Central memory CD8-positive, alpha-beta T cell (primary cell): ENCODE data around the gene R3HDML.
"Not testable (repeated sequence)": the region's sequence is repeated elsewhere in the genome, so short reads cannot be mapped to it uniquely, and the experiment has no call there.

Source experiments
- ATAC-seq: fragments of 150-1000 bp; cut with Tn5 transposase; replicated peaks from 2 replicates; pipeline ENCODE4 v1.10.0; 2022; ENCODE audit warnings: mild to moderate bottlenecking, moderate FRiP score, moderate number of reproducible peaks; ENCODE audit not compliant: poor library complexity, severe bottlenecking; ENCODE audit errors: extremely low read depth
- DNase-seq, 2 donors: peaks; one replicate each; pipeline ENCODE4 v3.0.0; 2021; ENCODE audit warnings: low spot score in 2 of 2
- H3K27ac Mint-ChIP-seq: one replicate; pipeline ENCODE4 v1.8.0; 2022; ENCODE audit warnings: low read depth, mild to moderate bottlenecking, moderate library complexity, mixed read lengths
- H3K27me3 Mint-ChIP-seq: one replicate; pipeline ENCODE4 v1.8.0; 2022; ENCODE audit warnings: mixed read lengths
- H3K36me3 Mint-ChIP-seq: one replicate; pipeline ENCODE4 v1.8.0; 2022; ENCODE audit warnings: mild to moderate bottlenecking, moderate library complexity, mixed read lengths; ENCODE audit not compliant: insufficient read depth
- H3K4me1 Mint-ChIP-seq: one replicate; pipeline ENCODE4 v1.8.0; 2022; ENCODE audit warnings: mixed read lengths
- H3K4me3 Mint-ChIP-seq: one replicate; pipeline ENCODE4 v1.8.0; 2022; ENCODE audit warnings: mild to moderate bottlenecking, moderate library complexity, mixed read lengths
- H3K9me3 Mint-ChIP-seq: one replicate; pipeline ENCODE4 v1.8.0; 2022; ENCODE audit warnings: mixed read lengths

The R3HDML gene

GRCh38 chr20:44309763-44310663 is 26.8 kb upstream of the R3HDML start:
- no peaks in the 10 kb centered on the region for H3K9me3 Mint-ChIP-seq
- ATAC-seq (no peak), DNase-seq (no peak)
- peak overlapping the region; percentile 90 for H3K27ac Mint-ChIP-seq
- peak overlapping the region; percentile 87 for H3K4me3 Mint-ChIP-seq
- no peaks in the 10 kb centered on the region for H3K27me3 Mint-ChIP-seq
- H3K36me3 Mint-ChIP-seq: peaks cover 15% of the 10 kb centered on the region
- peaks cover 29% of the 10 kb centered on the region for H3K4me1 Mint-ChIP-seq

DNA sequence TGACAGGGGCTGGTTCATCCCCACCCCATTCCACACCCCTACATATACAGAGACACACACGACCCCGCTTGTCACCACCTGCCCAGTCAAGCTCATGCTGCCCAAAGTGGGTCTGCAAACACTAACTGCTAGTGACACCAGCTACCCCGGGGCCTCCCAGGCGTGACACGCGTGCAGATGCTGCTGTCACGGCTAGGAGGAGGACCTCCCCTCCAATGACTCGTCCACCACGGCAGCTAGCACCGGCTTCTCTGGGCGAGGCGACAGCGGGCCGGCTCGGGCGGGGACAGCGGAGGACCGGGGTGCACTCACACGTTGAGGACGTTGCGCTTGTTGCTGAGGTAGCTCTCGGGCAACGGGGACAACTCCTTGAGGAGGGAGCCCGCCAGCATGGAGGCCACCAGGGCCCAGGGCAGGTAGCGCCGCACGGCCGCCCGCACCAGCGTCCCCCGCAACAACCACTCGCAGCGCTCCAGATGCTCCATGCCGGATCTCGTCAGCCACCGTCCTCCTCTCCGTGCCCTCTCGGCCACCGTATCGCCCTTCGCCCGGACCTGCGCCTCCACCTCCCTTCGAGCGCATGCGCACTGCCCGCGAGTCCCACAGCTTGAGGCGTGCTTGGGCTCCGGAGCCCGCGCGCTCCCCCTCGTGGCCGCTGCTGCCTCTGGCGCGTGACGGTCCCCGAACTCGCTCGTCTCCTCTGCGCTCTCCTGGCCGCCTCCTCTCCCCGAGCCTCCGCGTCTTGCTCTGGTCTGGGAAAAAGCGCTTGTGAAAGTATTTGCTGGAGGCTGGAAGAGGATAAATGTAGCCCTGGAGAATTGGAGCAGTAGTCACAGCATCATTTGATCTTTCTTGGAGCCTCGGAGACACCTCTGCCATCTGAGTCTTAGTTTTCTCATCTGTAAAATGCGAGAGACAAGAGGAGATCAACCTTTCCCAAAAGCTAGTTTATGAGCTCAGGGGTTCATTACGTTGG is 25.9 kb upstream of the R3HDML start, which contains the start of gene FITM2:
Gene FITM2 (minus strand): TSS at position 539 of the 976 bp plus-strand sequence. CDS start 54 bp downstream, at position 485.
- Mint-ChIP-seq H3K4me1 (peaks cover 29% of the 10 kb centered on the region), H3K27me3 (no peaks in the 10 kb centered on the region), H3K36me3 (peaks cover 15% of the 10 kb centered on the region), H3K9me3 (no peaks in the 10 kb centered on the region), H3K4me3 (peak within 1 kb of the TSS; percentile 87), H3K27ac (peak within 1 kb of the TSS; percentile 90)
- peak; percentile 94 to 95 for DNase-seq
- peak; percentile 92 for ATAC-seq

DNA sequence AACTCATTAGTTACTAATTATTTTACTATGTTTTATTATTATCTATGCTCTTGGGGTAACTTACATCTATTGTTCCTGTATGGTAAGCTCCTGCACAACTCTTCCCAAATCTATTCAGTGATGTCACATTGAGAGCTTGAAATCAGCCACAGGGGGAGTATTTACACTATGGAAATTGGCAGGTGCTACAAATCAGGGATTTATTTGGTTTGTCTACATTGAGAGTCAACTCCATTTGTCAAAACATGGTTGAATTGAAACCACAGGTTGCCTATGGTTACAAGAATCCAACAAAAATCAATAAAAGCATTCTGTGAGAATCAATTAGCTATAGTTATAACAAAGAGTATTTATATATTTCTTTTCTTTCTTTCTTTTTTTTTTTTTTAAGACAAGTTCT is 22.0 kb upstream of the R3HDML start:
- ATAC-seq (no peak), DNase-seq (no peak)
- Mint-ChIP-seq H3K9me3 (no peaks in the 10 kb centered on the region), H3K27me3 (peaks cover 8% of the 10 kb centered on the region), H3K4me1 (peaks cover 16% of the 10 kb centered on the region), H3K36me3 (peaks cover 13% of the 10 kb centered on the region), H3K27ac (no peak overlapping the region), H3K4me3 (no peak overlapping the region)

GRCh38 chr20:44319839-44320422 is 16.9 kb upstream of the R3HDML start:
- no peak overlapping the region for H3K4me3 Mint-ChIP-seq
- ATAC-seq (no peak), DNase-seq (no peak)
- no peaks in the 10 kb centered on the region for H3K9me3 Mint-ChIP-seq
- no peak overlapping the region for H3K27ac Mint-ChIP-seq
- H3K36me3 Mint-ChIP-seq: no peaks in the 10 kb centered on the region
- peaks cover 16% of the 10 kb centered on the region for H3K27me3 Mint-ChIP-seq
- H3K4me1 Mint-ChIP-seq: no peaks in the 10 kb centered on the region

GRCh38 chr20:44324343-44324742 is 12.5 kb upstream of the R3HDML start:
- Mint-ChIP-seq H3K4me1 (peaks cover 6% of the 10 kb centered on the region), H3K36me3 (no peaks in the 10 kb centered on the region), H3K27ac (no peak overlapping the region), H3K27me3 (peaks cover 26% of the 10 kb centered on the region), H3K9me3 (no peaks in the 10 kb centered on the region), H3K4me3 (no peak overlapping the region)
- DNase-seq: no peak
- no peak for ATAC-seq

DNA sequence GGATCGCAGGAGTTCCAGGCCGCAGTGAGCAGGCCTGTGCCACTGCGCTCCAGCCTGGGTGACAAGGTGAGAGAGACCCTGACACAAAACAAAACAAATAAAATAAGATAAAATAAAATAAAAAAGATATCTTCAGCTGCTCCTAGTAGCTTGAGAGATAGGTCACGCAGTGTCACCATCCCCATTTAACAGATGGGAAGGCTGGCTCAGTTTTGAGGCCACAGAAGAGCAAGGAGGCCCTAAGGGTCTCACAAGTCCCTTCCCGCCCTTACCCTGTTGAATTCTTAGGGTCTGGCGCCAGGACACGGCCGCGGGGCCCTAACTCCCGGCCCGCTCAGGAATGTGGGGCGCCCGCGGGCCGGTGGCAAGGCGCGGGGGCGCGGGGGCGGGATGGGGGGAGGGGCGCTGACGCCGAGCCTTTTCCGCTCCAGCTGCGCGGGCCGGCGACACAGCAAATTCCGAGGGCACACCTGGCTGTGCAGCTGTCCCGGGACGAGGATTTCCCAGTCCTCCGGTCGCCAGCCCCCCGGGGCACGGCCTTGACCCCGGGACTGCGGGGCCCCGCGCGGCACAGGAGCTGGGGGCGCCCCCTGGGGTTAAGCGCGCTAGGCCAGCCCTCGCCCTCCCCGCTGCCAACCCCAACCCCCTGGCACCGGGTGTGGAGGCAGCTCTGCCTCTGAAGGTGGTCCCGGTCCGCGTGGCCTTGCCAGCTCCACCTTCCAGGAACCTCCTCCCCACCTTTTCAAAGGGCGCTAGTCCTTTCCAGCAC is 10.3 kb upstream of the R3HDML start:
- Mint-ChIP-seq H3K9me3 (no peaks in the 10 kb centered on the region), H3K36me3 (no peaks in the 10 kb centered on the region), H3K27ac (no peak overlapping the region), H3K4me1 (peaks cover 6% of the 10 kb centered on the region), H3K27me3 (peaks cover 32% of the 10 kb centered on the region), H3K4me3 (peak overlapping the region; percentile 52)
- DNase-seq (no peak), ATAC-seq (no peak)

DNA sequence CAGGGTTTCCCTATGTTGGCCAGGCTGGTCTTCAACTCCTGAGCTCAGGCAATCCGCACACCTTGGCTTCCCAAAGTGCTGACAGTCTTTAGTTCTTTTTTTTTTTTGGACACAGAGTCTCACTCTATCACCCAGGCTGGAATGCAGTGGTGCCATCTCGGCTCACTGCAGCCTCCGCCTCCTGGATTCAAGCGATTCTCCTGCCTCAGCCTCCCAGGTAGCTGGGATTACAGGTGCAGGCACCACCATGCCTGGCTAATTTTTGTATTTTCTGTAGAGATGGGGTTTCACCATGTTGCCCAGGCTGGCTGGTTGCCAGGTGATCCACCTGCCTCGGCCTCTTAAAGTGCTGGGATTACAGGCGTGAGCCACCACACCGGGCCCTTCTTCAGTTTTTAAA is 9.1 kb upstream of the R3HDML start:
- not testable (repeated sequence) for H3K27ac Mint-ChIP-seq, ATAC-seq, H3K4me1 Mint-ChIP-seq, H3K36me3 Mint-ChIP-seq, H3K9me3 Mint-ChIP-seq, DNase-seq
- peak overlapping the region; percentile 30 for H3K4me3 Mint-ChIP-seq
- H3K27me3 Mint-ChIP-seq: peaks cover 32% of the 10 kb centered on the region

GRCh38 chr20:44328428-44328827 is 8.4 kb upstream of the R3HDML start:
- no peak for DNase-seq
- peaks cover 37% of the 10 kb centered on the region for H3K27me3 Mint-ChIP-seq
- peaks cover 6% of the 10 kb centered on the region for H3K4me1 Mint-ChIP-seq
- no peak overlapping the region for H3K27ac Mint-ChIP-seq
- H3K36me3 Mint-ChIP-seq: no peaks in the 10 kb centered on the region
- no peak overlapping the region for H3K4me3 Mint-ChIP-seq
- H3K9me3 Mint-ChIP-seq: no peaks in the 10 kb centered on the region
- ATAC-seq: no peak

DNA sequence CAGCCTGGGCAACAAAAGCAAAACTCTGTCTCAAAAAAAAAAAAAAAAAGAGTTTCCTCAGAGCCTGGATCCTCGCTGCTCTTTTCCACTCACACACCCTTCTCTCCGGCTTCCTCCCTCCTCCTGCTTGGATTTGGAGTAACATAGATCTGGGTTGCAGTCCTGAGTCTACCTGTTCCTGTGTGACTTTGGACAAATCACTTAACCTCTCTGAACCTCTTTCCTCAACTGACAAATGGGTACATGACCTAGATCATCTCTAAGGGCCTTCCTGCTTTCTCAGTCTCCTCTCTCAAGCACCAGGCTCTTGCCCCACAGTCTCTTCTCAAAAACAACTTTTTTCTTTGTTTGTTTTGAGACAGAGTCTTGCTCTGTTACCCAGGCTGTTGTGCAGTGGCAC is 5.6 kb upstream of the R3HDML start:
- H3K4me1 Mint-ChIP-seq: peaks cover 6% of the 10 kb centered on the region
- no peak overlapping the region for H3K4me3 Mint-ChIP-seq
- no peaks in the 10 kb centered on the region for H3K36me3 Mint-ChIP-seq
- no peak overlapping the region for H3K27ac Mint-ChIP-seq
- H3K9me3 Mint-ChIP-seq: no peaks in the 10 kb centered on the region
- peaks cover 55% of the 10 kb centered on the region for H3K27me3 Mint-ChIP-seq
- ATAC-seq (no peak), DNase-seq (no peak)

- no peaks in the 10 kb centered on the region for H3K36me3 Mint-ChIP-seq
- H3K4me3 Mint-ChIP-seq: no peak overlapping the region
- no peak overlapping the region for H3K27ac Mint-ChIP-seq
- H3K27me3 Mint-ChIP-seq: peaks cover 46% of the 10 kb centered on the region
- no peaks in the 10 kb centered on the region for H3K4me1 Mint-ChIP-seq
- no peak for DNase-seq
- no peak for ATAC-seq
- H3K9me3 Mint-ChIP-seq: no peaks in the 10 kb centered on the region
These were observed 2.5 kb upstream of the R3HDML start for GRCh38 chr20:44334306-44334705.

GRCh38 chr20:44334709-44335108 is 2.1 kb upstream of the R3HDML start:
- no peak for ATAC-seq
- Mint-ChIP-seq H3K4me1 (no peaks in the 10 kb centered on the region), H3K36me3 (no peaks in the 10 kb centered on the region), H3K4me3 (no peak overlapping the region), H3K27me3 (peaks cover 46% of the 10 kb centered on the region), H3K9me3 (no peaks in the 10 kb centered on the region), H3K27ac (no peak overlapping the region)
- DNase-seq: no peak

DNA sequence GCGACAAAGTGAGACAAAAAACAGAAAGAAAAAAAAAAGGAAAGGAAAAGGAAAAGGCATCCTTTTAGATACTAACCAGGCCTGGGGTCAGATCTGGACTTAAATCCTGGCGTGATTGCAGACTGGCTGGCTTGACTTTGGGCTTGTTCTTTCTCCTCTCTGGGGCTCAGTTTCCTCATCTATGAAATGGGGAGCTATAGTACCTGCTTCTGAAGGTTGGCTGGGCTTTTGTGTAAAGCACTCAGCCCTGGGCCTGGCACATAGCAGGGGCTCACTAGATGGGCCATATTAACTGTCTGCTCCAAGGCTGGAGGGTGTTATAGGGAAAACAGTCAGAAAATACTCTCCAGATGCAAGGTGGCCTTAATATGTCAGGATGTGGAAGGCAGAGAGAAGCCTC is 1.2 kb upstream of the R3HDML start:
- no peak for ATAC-seq
- no peak overlapping the region for H3K27ac Mint-ChIP-seq

More for the DNA sequence above, 1.2 kb upstream of the R3HDML start:
- no peak for DNase-seq
- no peaks in the 10 kb centered on the region for H3K9me3 Mint-ChIP-seq
- H3K27me3 Mint-ChIP-seq: peaks cover 46% of the 10 kb centered on the region
- no peak overlapping the region for H3K4me3 Mint-ChIP-seq
- H3K36me3 Mint-ChIP-seq: no peaks in the 10 kb centered on the region
- H3K4me1 Mint-ChIP-seq: no peaks in the 10 kb centered on the region
